SW 1271 (cell line): ENCODE data around the gene SDE2.
"Not testable (repeated sequence)": the region's sequence is repeated elsewhere in the genome, so short reads cannot be mapped to it uniquely, and the experiment has no call there.

Experiments used
- DNase-seq, 2 experiments: peaks; one replicate each; lab custom pipeline; 2025; lab: John Stamatoyannopoulos, UW

Gene SDE2

DNA sequence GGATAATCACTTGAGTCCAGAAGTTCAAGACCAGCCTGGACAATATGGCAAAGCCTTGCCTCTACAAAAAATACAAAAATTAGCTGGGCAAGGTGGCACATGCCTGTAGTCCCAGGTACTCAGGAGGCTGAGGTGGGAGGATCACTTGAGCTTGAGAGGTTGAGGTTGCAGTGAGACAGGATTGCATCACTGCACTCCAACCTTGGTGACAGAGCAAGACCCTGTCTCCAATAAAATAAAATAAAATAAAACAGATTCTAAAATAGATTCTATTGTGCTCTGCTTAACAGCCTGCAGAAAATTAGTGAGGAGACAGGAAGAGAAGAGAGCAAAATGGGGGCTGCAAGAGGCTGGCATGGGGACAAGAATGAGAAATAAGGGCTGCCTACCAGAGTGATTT, 7.5 kb upstream of the SDE2 start:
- no peak for DNase-seq

GRCh38 chr1:226004396-226004795, 5.3 kb upstream of the SDE2 start:
- no peak for DNase-seq

- no peak for DNase-seq
These were observed 4.5 kb upstream of the SDE2 start for GRCh38 chr1:226003502-226004170.

- DNase-seq, result no peak
These were observed 3.7 kb upstream of the SDE2 start for GRCh38 chr1:226002667-226003501.

DNA sequence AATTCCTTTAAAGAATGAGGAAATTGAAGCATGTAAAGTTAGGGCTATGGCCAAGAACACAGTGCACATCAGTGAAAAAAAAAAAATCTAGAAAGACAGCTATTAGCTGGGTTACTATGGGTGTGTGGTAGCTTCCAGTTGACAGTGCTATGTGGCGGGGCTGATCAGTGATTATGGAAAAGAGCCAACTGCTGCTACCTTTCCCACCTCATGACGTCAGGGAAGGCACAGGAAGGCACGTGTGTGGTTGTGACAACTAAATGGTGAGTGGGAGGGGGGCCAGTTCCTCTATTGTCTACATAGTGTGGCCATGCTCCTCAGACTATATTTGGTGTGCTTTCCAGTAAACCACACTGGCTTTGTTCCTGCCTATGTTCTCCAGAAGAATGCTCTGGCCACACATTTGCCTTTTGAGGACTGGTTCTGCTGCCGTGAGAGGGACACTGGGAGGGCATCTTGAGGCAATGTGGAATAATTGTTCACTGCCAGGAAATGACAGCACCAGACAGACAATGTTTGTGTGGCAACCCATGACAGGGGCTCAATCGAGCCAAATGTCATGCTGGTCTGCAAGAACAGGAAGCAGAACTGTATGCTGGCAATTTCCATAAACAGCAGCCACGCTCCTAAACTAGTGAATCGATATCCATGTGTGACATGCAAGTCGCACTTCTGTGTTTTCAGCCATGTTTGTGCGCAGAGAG, 3.0 kb upstream of the SDE2 start:
- DNase-seq, result no peak

- DNase-seq, result no peak
These were observed 1.9 kb upstream of the SDE2 start for GRCh38 chr1:226001088-226001487.

DNA sequence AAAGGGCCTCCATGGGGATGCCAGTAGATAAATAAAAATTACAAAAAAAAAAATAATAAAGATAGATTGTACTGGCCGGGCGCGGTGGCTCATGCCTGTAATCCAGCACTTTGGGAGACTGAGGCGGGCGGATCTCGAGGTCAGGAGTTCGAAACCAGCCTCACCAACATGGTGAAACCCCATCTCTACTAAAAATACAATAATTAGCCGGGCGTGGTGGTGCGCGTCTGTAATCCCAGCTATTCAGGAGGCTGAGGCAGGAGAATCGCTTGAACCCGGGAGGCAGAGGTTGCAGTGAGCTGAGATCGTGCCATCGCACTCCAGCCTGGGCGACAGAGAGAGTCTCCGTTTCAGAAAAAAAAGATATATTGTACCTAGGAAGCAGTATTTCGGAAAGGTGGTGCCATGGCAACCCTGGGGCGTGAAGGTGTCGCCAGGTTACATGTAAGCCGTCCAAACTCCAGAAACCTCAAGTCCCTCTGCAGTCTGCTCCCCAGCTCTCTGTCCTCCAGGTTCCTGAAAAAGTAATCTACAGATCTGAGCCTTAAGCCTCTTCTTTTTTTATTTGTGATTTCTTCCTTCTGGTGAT, 1.4 kb upstream of the SDE2 start:
- DNase-seq, result not testable (repeated sequence)

DNA sequence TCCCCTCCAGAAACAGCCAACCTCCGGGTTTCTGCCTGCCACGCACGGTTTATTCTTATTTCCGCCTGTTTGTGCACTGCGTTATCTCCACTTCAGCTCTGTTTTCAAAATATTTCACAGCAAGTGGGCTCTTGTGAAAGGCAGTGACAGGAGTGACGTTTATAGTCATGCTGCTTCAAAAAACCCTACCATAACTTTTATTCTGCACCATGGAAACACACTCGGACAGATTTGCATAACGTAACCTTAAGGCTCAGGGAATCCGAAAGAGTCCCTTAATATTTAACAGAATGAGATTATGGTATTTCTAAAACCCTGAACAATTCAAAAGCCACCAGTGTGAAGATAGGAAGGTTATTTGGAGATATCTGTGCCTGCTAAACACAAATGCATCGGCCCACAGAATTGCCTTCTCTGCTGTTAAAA, 782 bp upstream of the SDE2 start:
- no peak for DNase-seq

GRCh38 chr1:225998560-225999226, 450 bp downstream of the SDE2 start:
- no peak for DNase-seq

- DNase-seq, result no peak
These were observed 2.1 kb downstream of the SDE2 start for GRCh38 chr1:225996946-225997545.

- DNase-seq, result no peak
These were observed 3.0 kb downstream of the SDE2 start for GRCh38 chr1:225995919-225996864.

DNA sequence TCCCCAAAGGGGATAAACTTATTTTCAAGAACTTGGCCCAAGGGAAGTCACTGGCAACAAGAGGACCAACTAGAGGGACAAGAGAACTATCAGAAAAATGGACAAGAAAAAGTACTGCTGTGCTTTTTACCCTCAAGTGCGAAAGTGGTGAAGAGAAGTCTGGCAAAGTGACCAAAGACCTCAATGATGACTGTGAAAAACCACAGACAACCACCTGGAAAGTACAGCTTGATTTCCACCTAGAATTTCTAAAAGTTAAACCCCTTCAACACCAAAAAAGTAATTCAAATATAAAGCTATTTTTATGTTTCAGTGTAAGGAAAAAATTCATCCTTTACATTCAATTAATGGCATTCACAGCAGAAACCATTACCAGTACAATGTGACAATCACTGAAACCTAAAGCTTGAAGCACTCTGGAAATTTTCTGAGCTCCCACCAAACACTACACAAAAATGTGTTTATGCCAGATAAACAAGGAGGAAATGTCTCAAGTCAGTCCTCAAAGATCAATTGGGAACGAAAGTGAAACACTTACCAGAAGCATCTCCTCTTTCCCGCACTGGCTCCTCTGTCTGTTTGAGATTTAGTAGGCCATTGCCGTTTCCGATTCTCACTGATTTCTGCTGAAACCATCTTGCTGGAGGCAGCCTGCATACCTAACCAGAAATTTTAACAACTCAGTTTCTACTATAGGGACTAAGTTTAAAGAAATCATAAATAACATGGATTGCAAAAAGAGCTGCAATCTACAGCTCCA, 8.3 kb downstream of the SDE2 start:
- no peak for DNase-seq

GRCh38 chr1:225987491-225988316, 11.4 kb downstream of the SDE2 start:
- peak in 1 of 2 experiments; percentile 26 for DNase-seq

DNA sequence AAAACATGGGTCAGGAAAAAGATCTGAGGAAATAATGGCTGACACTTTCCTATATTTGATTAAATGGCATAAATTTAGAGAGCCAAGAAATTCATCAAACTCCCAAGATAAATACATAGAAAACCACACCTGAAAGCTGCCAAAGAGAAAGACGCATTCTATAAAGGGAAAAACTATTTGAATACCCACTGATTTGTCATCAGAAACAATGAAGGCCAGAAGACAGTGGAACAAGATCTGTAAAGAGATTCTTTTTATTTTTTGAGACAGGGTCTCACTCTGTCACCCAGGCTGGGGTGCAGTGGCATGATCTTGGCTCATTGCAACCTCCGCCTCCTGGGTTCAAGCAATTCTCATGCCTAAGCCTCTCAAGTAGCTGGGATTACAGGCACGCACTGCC, 17.4 kb downstream of the SDE2 start:
- DNase-seq, result no peak

DNA sequence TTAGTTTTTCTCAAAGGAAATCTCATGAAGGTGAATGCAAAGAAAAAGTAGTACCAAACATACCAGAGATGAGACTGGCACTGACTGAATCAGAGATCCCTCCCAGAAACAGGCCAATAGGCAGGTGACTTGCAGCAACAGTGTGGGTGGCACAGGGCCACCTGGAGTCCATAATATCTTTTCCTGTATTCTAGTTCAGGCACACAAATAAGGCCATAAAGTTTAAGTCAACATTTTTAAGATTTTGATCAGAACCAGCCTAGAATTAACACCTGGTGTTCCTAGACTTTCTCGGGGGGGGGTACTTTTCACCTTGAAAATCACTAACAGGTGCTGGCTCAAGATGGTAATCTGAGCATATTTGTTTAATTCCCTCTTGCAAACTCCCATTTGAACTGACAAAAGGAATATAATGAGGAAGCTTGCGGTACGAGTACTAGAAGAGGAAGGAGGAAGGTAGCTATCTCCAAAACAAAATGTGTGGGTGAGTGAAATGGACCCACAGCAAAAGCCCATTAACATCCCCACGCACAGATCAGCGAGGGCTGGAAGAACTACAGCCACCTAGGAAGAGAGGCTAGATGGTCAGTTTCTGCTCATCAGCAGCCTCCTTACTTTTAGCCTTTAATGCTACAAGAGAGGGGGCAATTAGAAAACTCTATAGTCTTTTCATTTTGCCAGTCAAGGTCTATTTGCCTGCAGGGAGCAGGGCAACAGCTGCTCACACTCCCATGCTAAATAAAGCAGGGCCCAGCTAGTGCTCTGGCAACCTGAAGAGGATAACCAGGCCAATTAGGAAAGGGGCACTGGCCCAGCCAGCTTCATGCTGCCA, 18.9 kb downstream of the SDE2 start:
- DNase-seq, result no peak

DNA sequence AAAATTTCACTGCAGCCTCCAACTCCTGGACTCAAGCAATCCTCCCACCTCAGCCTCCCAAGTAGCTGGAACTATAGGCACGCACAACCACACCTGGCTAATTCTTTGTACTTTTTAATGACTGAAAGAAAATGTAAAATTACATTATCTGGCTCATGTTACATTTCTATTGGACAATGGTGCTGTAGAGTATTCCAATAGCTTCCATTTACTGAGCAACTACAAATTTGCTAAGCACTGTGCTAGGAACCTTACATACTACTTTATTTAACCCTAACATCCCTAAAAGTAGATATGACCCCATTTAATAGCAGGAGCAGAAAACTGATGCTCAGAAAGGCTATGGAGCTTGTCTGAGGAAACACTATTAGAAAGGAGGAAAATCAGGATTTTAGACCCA, 19.7 kb downstream of the SDE2 start:
- no peak for DNase-seq

DNA sequence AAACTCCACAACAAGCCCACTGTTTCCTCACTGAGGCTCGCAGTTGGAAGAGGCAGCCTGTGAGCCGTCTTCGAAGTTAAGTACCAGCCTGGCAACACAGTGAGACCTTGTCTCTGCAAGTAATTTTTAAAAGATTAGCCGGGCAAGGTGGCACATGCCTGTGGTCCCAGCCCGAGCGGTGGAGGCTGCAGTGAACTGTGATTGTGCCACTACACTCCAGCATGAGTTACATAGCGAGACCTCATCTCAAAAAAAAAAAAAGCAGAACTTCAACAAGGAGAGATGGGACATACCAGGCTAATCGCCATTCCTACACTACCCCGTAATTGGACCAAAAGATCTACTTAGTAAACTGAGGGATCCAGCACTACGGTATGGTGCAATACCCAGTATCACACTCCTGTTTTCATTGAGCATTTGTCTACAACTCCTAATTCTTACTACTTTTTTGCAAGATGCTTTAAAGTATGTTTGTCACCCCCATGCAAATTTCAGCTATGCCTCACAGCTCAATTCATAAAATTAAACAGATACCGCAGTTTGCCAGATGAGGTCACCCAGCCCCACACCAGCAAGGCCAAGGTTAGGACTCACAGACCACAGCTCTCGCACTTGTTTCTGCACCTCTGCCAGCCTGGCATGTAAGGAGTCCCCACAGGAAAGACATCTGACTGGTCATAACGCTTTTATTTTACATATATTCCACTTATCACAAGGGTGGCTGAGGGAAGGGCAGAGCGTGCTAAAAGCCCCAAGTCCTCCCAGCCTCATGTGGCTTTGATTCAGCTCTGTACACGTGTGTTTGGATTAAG, 21.0 kb downstream of the SDE2 start:
- DNase-seq, result no peak
